GM19240 (cell line): ENCODE measurements around the gene JMJD6.
"Not testable (repeated sequence)": the region's sequence is repeated elsewhere in the genome, so short reads cannot be mapped to it uniquely, and the experiment has no call there.

Experiments
- DNase-seq: peaks from one replicate; pipeline ENCODE4 v3.0.0; 2011; ENCODE audit warnings: low spot score; ENCODE audit not compliant: insufficient read length

JMJD6 gene

DNA sequence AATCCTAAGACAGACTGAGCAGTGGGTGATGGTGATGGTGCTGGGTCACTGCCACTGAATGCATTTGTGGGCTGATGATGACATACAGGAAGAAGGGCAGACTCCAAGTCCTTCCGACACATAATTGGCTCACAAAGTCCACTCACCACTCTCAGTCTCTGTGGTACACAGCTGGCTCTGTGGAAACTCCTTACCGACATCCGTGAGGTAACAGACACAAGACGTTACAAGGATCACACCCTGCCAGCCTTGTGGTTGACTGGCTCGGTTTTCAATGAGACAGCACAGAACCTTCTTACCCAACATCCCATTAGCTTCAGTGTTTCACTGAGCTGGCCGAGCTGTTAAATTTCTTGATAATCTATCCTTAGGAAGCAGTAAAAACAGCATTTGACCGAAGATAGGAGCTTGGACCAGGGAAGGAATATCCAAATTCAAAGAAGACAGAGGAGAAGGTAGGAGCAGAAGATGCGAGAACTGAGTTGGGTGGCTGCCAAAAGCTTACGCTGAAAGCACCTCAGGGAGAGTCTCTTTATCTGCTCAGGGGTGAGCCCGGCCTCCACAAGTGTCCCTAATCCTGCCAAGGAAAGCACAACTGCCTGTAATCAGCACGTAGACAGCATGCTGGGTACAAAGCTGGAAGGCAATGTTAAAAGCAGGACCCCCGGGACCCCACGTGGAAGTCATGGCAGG lies 10.1 kb downstream of the JMJD6 start:
- no peak for DNase-seq

DNA sequence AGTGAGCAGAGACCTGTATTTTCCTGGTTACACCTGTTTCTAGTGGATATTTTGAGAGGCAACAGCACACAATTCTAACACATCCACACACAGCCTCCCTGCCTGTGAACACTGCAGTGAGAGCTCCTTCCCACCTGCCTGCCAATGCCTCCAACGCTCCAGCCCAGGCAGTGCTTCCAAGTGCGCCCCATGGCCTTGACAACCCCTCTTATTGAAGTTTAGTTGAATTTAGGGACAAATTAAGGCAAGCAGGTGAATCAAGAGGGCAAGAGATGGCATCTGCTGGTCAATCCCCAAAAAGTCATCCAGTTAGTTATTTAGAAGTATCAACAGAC lies 10.9 kb downstream of the JMJD6 start:
- DNase-seq = no peak

- no peak for DNase-seq
Observed at GRCh38 chr17:76714822-76715495, 11.4 kb downstream of the JMJD6 start.

DNA sequence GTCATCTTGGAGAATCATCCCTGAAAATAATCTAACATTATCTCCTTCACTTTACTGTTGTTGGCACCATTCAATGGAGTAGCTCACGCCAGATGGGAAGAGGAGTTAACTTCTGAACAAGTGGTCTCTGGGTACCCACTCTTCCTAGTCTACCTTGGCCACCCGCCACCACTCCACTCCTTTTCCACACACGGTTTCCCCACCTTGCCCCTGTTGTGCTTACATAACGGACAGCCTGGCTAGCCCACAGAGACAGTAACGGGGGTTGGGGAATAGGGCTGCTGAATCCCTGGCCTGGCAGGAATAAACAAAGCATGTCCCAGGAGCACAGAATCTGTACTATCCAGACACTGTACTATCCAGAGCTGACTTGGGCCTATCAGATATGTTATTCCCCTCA lies 12.1 kb downstream of the JMJD6 start:
- DNase-seq = no peak

- no peak for DNase-seq
Observed at GRCh38 chr17:76713765-76714164, 12.6 kb downstream of the JMJD6 start.

- not testable (repeated sequence) for DNase-seq
Observed at GRCh38 chr17:76712321-76712720, 14.1 kb downstream of the JMJD6 start.

DNA sequence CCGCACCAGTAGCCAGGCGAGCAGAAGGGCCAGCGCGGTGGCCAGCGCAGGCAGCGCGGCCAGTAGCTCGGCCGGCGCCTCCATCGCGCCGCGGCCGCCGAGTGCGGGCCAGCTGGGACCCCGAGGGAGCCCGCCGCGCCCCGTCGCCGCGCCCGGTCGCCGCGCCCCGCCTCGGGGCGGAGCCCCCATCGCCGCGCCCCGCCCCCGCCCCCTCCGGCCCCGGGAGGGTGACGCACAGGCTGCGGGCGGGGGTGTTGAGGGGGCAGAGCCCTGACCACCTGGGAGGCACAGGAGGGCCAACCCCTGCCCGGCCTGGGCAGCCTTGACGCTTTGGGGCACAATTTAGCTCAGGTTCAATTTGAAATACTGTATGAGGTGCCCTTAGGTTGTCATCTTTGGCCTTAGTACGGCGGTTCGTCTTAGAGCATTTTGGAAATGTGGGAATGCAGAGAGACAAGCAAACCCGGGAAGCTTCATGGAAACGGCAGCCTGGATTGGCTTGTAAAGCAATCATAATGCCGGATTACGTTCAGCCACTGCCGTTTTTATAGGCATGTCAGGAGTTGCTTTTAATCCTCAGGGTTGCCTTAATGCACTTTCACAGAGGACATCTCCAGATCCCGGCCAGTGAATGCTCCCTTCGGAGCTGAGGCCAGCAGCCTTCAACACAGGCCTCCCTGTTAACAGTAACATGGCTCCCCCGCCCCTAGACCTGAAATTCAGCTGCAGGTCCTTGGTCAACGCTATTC lies 15.4 kb downstream of the JMJD6 start, which contains the start of gene MXRA7:
TSS of gene MXRA7 (minus strand) at position 103 of the 749 bp plus-strand sequence. CDS start at position 84, 19 bp downstream.
- DNase-seq = no peak

- not testable (repeated sequence) for DNase-seq
Observed at GRCh38 chr17:76709951-76710862, 16.2 kb downstream of the JMJD6 start.

GRCh38 chr17:76709077-76709950 lies 17.1 kb downstream of the JMJD6 start:
- DNase-seq = no peak

DNA sequence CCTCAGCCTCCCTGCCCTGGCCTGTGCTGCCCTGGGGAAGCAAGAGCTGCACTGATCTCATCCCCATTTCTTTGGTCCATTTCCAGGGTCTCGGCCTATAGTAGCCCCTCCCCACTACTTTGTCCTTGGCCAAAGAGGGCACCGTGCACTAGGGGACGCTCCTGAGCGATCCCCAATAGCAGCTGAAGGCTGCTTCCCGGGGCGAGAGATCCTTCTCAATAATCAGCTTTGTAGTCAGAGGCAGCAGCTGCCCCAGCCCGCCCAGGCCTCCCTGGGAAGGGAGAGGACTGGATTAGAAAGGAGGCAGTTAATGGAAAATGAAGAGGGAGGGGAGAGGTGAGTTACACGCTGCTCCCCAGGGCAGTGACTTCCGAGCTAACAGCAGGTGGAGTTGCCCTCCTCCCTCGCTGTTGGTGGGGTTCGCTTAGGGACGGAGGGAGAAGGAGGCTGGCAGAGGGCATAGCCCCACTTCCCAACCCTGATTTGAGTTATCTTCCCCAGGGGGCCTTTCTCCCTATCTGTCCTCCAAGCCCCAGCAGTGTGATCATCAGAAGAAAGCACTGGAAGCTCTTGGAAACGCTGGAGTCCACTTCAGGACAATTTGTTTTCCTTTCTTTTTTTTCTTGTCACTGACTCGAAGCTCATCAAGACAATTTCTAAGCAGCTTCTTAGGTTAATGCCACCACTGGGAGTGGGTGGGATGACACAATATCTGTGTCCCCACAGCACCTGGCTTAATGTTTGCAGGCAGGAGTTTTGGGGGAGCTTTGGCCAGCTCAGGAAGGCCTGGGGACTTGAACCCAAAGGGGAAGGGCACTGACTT lies 18.2 kb downstream of the JMJD6 start:
- no peak for DNase-seq

DNA sequence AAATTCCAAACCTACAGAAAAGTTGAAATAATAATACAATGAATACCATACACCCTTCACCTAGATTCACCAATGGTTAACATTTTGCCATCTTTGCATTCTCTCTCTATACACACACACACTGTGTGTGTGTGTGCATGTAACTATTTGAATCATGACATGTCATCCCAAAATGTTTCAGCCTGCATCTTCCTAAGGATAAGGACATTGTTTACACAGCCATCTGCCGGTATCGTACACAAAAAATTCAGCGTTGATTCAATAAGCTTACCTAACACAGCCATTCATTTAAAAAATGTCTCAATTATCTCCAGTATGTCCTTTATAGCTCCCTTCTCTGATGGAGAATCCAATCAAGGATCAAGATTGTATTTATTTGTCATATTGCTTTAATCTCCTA lies 19.6 kb downstream of the JMJD6 start:
- no peak for DNase-seq

DNA sequence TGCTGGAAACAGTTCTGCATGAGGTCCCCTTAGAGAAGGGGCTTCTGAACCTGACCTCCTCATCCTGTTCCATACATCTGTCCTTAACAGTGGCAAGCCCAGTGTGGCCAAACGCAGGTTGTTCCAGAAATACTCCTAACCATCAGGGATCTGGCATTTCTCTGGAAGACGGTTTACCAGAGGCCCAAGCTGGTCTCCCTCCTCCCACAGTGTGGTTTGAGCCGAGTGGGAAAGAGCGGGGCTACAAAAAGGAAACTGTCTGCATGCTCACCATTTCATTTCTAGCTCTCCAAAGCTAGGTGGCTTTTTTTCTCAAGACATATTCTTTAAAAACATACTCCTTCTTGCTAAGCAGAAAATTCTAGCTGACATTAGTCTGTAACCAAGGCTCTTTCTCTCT lies 21.6 kb downstream of the JMJD6 start:
- no peak for DNase-seq

GRCh38 chr17:76702941-76703637 lies 23.3 kb downstream of the JMJD6 start:
- DNase-seq = no peak

DNA sequence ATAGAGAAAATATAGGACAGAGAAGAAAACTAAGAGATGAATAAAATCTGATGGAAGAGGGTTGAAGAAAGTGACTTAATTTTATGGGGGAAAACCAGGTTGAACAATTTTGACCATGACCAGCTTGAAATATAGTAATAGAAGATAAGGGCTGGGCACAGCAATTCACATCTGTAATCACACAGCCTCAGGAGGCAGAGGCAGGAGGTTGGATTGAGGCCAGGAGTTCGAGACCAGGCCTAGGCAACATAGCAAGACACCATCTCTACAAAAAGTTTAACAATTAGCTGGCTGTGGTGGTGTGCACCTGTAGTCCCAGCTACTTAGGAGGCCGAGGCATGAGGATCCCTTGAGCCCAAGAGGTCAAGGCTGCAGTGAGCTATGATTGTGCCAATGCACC lies 24.3 kb downstream of the JMJD6 start:
- DNase-seq = no peak

GRCh38 chr17:76701471-76701967 lies 24.9 kb downstream of the JMJD6 start:
- DNase-seq = no peak

GRCh38 chr17:76700617-76701470 lies 25.6 kb downstream of the JMJD6 start:
- DNase-seq = no peak

- no peak for DNase-seq
Observed at GRCh38 chr17:76700270-76700616, 26.2 kb downstream of the JMJD6 start.

- not testable (repeated sequence) for DNase-seq
Observed at GRCh38 chr17:76698466-76698977, 27.9 kb downstream of the JMJD6 start.
